Body of pancreas (tissue), 4 donors: Measurements from ENCODE around the gene ARID1A. TPM values are rescaled to one million over a fixed set of nuclear protein-coding genes. Genes with fewer than 3 reads are reported as not detected.

Source experiments
- ATAC-seq: fragments of 150-250 bp; one replicate; pipeline ENCODE4 v1.9.1; 2016
- DNase-seq, 4 donors: peaks; one replicate each; pipeline ENCODE4 v3.0.0-alpha.2; 2019
- H3K27ac ChIP-seq, 4 donors: fragments of 200-600 bp; sonication (generic); 1 replicate in 3 of 4; 2 replicates in 1 of 4; pipeline versions ENCODE4 v1.5.1 to v1.6.1; 2016 to 2019; ENCODE audit warnings: mild to moderate bottlenecking in 1 of 4, mixed read lengths in 1 of 4, moderate library complexity in 1 of 4
- H3K27me3 ChIP-seq, 2 donors: fragments of 200-600 bp; sonication (generic); one replicate each; pipeline ENCODE4 v1.6.0; 2016; ENCODE audit warnings: mild to moderate bottlenecking in 1 of 2
- H3K36me3 ChIP-seq, 2 donors: fragments of 200-600 bp; sonication (generic); replicated peaks in 1 of 2; 2 replicates each; pipeline ENCODE4 v1.5.1; 2016; ENCODE audit warnings: low read depth in 2 of 2; ENCODE audit not compliant: insufficient read depth in 1 of 2
- H3K4me1 ChIP-seq: fragments of 200-600 bp; sonication (generic); one replicate; pipeline ENCODE4 v1.6.0; 2016
- H3K4me3 ChIP-seq, 2 donors: fragments of 200-600 bp; sonication (generic); 1 replicate in 1 of 2; 2 replicates in 1 of 2; pipeline ENCODE4 v1.5.1; 2016 to 2019
- H3K9me3 ChIP-seq, 3 donors: fragments of 200-600 bp; sonication (generic); 1 replicate in 2 of 3; 2 replicates in 1 of 3; pipeline ENCODE4 v1.5.1; 2016
- CTCF ChIP-seq, 7 experiments: fragments of 450-650 bp in 4 of 7; fragments of 200-600 bp in 3 of 7; sonication (generic) in 3 of 7; IDR thresholded peaks; one replicate each; pipeline ENCODE4 v1.5.1; 2016 to 2019; ENCODE audit warnings: antibody characterized with exemption in 7 of 7
- POLR2A ChIP-seq, 3 donors: fragments of 450-650 bp; IDR thresholded peaks; one replicate each; pipeline ENCODE4 v1.6.1; 2016; ENCODE audit warnings: antibody characterized with exemption in 3 of 3, mild to moderate bottlenecking in 2 of 3
- WGBS, 2 donors: methylation state at CpG; one replicate each; pipeline ENCODE4 v1.1.5; 2017; 5-methylcytosine and 5-hydroxymethylcytosine counted together
- intact Hi-C: fragments of 100-400 bp; cut with DNase I; formaldehyde crosslinking; loops from one replicate; pipeline ENCODE4 v1.15.1; 2023
- total RNA-seq, 2 donors: library from RNA; depleted of rRNA; stranded (reverse); fragments of >200 nt; gene quantifications; one replicate each; pipeline ENCODE4 v1.1.0, GENCODE V29; 2016

ARID1A gene
- total RNA-seq, 2 donors from 2014 or later = 23.7 to 25.9 TPM

GRCh38 chr1:26784023-26784871 is 88.4 kb downstream of the ARID1A start:
- Histone ChIP-seq H3K9me3 (no peaks in the 10 kb centered on the region), H3K4me1 (peaks cover 45% of the 10 kb centered on the region), H3K27me3 (no peaks in the 10 kb centered on the region), H3K36me3 (peaks cover 0 to 12% of the 10 kb centered on the region in 2 donors), H3K4me3 (no peak overlapping the region), H3K27ac (peak overlapping the region; percentile 47 to 98 (median 58))
- intact Hi-C loops = no loop called here
- ATAC-seq (peak; percentile 46), DNase-seq (peak; percentile 76 to 91 (median 84))
- WGBS, 2 donors = 69 to 73% methylated on average over 1 to 2 of the region's 2 CpGs
- no peak for TF ChIP-seq CTCF (IDR thresholded peaks at IDR 0.05)
- TF ChIP-seq POLR2A (IDR thresholded peaks at IDR 0.05) = peak in 1 of 3 donors; percentile 31

DNA sequence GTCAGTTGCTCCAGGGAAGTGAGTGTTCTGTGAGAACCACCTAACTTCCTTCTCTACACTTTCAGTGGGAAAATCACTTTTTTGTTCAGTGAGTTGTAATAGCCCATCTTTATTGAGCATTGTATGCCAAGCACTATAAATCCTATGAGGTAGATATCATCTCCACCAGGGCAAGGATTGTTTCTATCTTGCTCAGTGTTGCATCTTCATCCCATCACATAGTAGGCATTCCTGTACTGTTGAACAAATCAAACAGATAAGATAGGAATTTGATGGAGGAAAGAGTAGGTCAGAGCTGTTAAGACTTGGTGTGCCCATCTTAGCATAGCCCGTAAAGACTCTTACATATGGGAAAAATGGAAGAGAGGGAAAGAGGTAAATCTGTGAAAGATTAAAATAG is 89.1 kb downstream of the ARID1A start:
- Histone ChIP-seq H3K4me1 (peaks cover 45% of the 10 kb centered on the region), H3K27me3 (no peaks in the 10 kb centered on the region), H3K9me3 (no peaks in the 10 kb centered on the region), H3K36me3 (peaks cover 0 to 7% of the 10 kb centered on the region in 2 donors), H3K4me3 (no peak overlapping the region), H3K27ac (peak overlapping the region; percentile 41 to 98 (median 58))
- DNase-seq (no peak), ATAC-seq (no peak)
- WGBS, 2 donors = 92 to 95% methylated on average over 1 of the region's 1 CpG
- intact Hi-C loops = no loop called here
- TF ChIP-seq CTCF (IDR thresholded peaks at IDR 0.05) (no peak), POLR2A (IDR thresholded peaks at IDR 0.05) (no peak)

DNA sequence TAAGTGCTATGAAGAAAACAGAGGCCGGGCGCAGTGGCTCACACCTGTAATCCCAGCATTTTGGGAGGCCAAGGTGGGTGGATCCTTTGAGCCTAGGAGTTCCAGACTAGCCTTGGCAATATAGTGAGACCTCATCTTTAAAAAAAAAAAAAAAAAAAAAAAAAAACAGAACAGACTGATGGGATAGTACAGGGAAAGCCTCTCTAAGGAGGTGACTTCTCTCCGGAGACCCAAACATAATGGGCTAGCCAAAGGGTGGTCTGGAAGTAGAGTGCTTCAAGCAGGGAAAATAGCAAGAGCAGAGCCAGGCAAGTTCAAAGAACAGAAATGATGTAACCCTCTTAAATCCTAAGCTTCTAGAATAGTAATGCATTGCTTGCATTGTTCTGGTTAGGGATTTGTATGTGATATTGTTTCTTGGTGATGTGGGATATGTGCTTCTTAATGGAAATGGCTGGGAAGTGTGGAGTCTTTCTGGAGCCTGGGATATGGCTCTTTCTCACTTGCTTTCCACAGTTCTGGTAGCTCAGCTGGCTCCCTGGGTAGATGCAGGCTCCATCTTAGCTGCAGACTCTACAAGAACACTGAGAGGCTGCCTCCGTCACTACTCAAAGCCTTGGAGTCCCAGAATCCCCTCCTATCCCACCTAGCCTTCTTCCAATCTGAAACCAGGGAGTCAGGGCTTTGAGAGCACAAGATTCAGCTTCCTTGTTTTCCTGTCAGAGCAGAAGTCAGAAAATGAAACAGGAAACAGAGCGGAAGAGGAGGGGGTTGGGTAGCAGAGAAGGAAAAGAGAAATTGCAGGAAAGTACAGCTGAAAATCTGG is 90.0 kb downstream of the ARID1A start:
- no peaks in the 10 kb centered on the region for H3K36me3 ChIP-seq
- intact Hi-C loops = no loop called here
- TF ChIP-seq POLR2A (IDR thresholded peaks at IDR 0.05) (no peak), CTCF (IDR thresholded peaks at IDR 0.05) (no peak)
- no peak for ATAC-seq
- peak overlapping the region in 3 of 4 donors; percentile 94 to 98 (median 96) for H3K27ac ChIP-seq
- H3K9me3 ChIP-seq = no peaks in the 10 kb centered on the region
- H3K4me3 ChIP-seq = no peak overlapping the region
- peaks cover 45% of the 10 kb centered on the region for H3K4me1 ChIP-seq
- peak in 1 of 4 donors; percentile 38 for DNase-seq
- 84 to 91% methylated on average over 5 of the region's 5 CpGs for WGBS, 2 donors
- H3K27me3 ChIP-seq = no peaks in the 10 kb centered on the region

DNA sequence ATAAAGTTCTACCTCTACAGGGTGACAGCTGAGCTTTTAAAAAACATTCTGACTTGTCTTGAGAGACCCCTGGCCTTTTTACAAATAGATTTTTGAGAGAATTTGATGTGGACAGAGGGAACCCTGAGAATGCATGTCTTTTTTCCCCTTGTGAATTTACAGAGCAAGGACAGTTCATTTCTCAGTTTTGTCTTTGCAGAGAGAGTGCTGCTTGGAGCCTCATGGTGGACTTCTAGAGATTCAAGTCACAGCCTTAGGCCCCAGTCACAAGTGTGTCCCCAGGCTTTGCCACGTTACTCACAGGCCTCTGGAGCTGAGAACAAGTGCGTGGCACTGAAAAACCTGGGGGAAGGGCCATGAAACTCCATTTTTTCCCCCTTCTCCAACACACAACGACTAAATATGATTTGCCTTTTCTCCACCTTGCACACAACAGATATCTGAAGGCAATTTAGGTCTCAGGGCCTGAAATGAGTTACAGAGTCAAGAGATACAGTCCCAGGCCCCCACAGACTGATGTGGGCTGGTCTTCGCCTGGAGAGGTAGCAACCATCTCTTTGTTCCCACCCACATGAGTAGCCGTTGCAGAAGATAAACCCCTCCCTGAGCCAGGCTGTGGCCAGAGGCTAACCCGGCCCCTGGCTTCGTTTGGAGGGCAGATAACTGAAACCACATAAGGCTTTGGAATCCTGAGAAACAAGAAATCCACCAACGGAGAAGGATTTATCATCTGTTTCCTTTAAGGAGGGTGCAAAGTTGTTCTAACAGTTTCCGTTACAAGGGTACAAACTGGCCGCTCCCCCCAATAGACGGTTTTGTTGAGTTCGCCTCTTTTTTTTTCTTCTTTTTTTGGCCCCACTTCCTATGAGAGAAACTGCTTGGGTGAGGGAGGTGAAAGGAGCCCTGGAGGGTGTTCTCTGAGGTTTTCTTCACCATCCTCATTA is 90.9 kb downstream of the ARID1A start:
- Histone ChIP-seq H3K27me3 (no peaks in the 10 kb centered on the region), H3K4me1 (peaks cover 45% of the 10 kb centered on the region), H3K36me3 (no peaks in the 10 kb centered on the region), H3K4me3 (peak overlapping the region; percentile 25 to 55), H3K27ac (peak overlapping the region; percentile 94 to 98 (median 95)), H3K9me3 (no peaks in the 10 kb centered on the region)
- intact Hi-C loops = no loop called here
- WGBS, 2 donors = 15 to 20% methylated on average over 11 to 12 of the region's 12 CpGs
- DNase-seq = peak; percentile 31 to 59 (median 40)
- TF ChIP-seq CTCF (IDR thresholded peaks at IDR 0.05) (no peak), POLR2A (IDR thresholded peaks at IDR 0.05) (no peak)
- no peak for ATAC-seq
